Hypothalamus (tissue), 51 donors: ENCODE data around the gene SMAD4.
A peak's percentile ranks its signal among the peaks of the same experiment; 100 is the strongest.

Experiments used
- DNase-seq, 51 donors: peaks; one replicate each; lab custom pipeline; 2025; lab: John Stamatoyannopoulos, UW

The SMAD4 gene

DNA sequence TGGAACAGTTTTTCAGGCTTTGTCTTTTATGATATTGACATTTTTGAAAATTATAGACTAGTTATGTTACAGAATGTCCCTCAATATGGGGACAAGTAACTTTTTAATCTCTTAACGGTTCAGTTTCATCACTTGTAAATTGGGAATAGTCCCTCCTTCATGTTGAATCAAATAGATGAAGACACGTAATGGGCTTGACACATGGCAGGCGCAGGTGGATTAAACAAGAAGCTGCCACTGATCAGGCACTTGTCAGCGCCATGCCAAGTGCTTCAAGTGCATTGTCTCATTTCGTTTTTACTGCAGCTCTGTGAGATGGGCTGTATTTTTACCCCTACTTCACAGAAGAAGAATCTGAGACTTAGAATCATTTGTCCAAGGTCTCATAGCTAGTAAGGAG is 9.5 kb upstream of the SMAD4 start:
- no peak for DNase-seq

DNA sequence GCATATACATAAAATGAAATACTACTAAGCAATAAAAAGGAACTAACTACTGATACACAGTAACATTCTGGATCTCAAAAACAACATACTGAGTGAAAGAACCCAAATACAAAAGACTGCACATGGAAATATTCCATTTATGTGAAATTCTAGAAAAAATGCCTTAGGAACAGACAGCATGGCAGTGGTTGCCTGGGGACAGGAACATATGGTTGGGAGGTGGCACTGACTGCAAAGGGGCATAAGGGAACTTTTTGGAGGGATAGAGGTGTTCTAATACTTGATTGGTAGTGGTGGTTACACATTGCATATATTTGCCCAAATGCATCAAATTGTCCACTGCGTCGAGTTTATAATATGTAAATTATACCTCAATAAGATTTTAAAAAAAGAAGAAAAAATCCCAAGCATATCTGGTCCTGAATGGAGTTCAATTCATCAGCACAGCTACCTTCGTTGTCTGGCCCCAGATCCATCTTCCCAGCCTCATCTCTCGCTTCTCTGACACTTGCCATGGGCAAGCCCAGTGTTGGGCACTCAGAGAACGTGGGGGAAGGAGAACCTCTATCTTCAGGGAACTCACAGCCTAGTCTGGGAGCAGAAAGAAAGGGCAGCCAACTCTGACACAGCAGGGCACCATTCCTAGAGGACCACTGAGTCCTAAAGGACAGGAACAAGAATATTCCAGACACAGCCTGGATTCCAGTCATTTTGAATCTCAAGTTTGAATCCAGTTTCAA is 8.6 kb upstream of the SMAD4 start:
- no peak for DNase-seq

DNA sequence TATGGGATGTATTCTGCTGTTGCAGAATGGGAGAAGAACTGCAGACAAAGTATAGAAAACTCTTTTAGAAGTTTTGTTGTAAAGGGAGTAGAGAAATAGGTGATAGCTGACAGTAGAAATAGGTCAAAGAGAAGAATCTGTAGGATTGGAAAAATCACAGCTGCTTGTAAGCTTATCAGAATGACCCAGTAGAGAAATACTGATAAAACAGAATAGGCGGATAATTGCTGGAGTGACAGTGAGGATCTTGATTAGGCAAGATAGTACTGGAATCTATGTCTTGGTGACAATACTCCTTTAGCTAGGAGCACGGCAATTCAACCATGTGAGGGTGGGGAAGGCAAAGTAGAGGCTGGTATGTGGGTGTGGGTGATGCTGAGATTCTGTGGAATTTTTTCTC is 4.5 kb upstream of the SMAD4 start:
- DNase-seq = no peak

DNA sequence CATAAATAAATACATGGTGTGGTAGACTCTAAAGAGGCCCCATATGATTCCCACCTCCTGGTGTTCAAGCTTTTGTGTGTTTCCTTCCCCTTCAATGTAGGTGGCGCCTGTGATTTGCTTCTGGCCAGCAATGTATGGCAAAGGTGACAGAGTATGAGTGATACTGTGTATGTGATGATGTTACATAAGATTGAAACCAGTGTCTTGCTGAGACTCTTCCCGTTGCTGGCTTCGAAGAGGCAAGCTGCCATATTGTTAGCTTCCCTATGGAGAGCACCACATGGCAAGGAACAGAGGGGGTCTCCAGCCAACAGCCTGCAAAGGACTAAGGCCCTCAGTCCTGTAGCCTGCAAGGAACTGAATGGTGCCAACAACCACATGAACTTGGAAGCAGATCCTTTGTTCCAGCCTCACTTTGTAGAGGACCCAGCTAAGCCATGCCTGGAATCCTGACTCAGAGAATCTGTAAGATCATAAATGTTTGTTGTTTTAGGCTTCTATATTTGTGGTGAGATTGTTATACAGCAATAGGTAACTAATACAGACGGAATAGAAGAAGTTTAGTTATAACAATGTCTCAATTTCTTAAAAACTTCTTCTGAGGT is 1.7 kb upstream of the SMAD4 start:
- DNase-seq = no peak

DNA sequence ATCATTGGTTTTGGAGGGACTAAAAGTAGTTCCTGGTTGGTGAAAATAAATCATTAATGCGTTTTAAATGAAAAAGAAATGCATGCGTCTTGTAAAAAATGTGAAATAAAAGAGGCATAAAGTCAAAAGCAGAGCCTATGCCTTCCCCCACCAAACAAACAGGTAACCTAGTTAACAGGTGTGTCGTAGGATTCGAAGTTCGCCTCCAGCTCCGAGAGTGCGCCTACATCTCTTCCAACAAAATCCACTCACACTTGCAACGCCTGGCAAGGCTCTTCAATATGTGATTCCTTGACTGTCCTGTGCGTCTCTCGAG is 677 bp upstream of the SMAD4 start:
- peak in 1 of 51 donors; percentile 22 for DNase-seq

DNA sequence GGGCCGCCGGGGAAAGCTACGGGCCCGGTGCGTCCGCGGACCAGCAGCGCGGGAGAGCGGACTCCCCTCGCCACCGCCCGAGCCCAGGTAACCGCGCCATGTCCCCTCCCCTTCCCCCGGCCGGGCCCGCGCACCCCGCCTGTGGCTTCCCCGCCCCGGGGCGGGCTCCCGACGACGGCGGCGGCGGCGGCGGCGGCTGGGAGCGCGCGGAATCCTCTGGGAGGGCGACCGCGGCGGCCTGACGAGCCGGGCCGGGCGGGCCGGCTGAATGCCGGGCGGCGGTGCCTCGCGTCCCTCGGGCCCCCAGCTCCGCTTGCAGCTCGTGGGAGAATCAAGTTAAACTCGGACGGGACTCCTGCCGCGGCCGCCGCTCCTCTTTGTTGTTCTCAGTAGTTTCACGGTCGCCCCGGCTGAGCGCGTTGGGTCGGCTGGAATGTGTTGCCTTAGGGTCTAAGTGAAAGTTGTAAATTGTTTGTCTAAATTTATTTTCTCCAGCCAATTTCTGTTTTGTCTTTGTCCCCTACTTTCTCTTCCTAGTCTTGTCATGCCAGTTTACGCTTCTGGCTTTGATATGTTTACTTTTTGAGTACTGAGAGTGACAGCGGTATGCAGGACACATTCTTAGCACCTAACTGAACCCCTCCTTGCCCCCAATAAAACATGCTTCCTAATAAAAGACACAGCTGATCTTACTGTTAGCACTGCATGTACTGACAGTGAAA is 685 bp downstream of the SMAD4 start:
- DNase-seq = peak in 47 of 51 donors; percentile 15 to 88 (median 65)

DNA sequence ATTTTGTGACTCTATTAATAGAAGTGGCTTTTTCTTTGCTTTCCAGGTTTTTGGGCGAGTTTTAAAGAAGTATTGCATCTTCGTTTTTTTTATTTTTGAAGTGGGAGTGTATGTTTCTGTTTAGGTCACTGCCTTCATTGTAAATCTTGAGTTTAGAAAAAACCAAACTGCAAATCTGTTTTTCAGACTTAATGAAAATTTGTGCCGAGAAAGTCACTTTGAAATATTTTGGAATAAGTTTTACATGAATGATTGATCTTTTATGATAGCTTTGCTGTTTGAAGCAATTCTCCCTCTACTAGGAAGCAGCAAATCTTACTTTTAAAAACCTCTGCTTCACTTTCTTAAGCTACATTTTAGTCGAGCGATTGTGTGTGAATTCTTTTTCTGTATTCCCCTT is 2.2 kb downstream of the SMAD4 start:
- DNase-seq = no peak

DNA sequence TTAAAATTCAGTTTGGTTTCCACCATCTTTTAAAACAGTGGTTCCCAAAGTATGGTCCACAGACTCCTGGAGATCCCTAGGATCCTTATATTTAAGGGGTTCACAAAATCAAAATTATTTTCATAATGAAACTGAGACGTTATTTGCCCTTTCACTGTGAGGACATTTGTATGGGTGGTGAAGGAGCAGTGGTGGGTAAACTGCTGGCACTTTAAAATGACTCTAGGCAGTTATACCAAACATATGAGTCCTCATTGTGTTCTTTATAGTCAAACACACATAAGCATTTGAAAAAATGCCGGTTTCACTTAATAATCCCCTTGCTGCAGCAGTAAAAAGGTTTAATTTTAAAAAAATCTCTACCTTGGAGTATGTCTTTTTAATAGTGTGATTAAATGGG is 7.2 kb downstream of the SMAD4 start:
- DNase-seq = no peak

DNA sequence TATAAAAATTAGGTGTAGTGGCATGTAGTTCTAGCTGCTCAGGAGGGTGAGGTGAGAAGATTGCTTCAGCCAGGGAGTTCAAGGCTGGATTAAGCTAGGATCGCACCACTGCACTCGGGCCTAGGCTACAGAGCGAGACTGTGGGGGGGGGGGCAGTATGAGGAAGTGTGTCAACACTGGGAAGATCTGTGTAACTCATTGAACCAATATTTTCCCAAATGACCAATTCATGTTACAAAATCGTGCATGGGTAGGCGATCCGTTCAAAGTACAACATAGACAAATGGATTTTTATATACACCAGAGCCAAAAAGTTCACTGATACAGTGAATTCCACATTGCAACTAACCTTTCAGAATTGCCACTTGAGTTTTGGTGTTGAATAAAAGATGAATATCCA is 8.1 kb downstream of the SMAD4 start:
- no peak for DNase-seq

DNA sequence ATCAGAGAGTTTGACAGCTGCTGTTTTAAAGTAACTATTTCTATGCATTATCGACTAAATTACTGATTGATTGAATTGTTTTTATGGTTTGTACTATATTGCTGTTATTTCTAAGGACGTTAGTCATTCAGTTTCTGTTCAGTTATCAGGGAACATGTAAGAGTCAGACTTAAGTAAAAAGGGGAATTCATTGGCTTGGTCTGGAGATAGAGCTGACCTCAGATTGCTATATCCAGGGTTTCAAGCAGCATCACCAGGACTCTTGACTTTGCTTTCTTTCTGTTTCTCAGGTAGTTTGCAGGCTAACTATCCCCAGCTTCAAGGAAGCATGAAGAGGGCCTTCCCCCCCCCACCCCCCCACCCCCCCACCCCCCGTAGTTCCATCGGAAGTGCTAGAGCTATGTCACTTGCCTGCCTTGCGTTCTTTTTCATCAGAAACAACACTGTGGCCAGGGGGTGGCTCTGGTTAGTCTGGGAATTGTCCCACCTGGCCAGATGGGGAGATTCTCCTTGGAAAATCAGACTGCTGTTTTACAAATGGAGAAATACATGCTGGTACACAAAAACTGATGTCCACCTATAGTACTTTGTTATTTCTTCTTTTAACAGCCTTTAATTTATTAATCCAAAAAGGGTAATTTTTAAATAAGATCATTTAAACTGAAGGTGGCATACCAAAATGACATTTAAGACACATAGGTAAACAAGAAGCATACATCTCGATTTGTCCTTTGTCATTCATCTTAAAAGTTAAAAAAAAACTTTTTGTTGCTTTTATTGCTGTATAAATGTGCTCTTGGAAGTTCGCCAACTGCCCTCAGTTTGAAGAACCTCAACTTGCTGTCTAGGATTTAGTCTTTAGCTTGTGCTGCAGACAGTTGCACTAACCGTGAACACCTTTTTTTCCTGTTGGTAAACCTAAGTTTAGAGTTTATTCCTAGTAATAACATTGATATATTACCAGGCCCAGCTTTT is 9.4 kb downstream of the SMAD4 start:
- DNase-seq = no peak

DNA sequence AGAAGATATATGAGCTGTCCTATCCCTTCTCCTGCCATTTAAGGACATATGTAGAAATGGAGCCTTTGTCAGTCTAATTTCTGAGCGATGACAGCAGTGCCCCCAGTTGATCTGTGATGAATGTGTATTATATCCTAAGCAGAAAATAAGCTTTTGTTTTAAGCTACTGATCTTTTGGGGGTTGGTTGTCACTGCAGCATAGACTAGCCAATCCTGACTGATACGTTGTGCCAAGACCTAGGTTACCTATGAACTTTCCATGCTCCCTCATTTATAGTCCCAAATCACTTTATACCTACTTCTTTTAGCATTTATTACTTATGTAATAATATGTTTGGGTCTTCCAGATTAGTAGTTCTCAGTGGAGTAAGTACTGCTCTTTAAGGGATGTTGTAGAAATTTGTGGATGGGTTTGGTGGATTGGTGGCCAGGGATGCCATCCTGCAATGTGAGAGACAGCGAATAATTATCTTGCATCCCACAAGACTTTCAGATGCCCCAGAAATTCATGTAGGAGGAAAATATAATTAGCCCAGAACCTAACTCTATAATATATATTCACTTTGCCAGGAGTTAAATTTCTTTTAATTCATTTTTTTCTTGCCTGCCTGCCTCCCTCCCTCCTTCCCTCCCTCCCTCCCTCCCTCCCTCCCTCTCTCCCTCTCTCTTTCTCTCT is 11.8 kb downstream of the SMAD4 start:
- DNase-seq = no peak

DNA sequence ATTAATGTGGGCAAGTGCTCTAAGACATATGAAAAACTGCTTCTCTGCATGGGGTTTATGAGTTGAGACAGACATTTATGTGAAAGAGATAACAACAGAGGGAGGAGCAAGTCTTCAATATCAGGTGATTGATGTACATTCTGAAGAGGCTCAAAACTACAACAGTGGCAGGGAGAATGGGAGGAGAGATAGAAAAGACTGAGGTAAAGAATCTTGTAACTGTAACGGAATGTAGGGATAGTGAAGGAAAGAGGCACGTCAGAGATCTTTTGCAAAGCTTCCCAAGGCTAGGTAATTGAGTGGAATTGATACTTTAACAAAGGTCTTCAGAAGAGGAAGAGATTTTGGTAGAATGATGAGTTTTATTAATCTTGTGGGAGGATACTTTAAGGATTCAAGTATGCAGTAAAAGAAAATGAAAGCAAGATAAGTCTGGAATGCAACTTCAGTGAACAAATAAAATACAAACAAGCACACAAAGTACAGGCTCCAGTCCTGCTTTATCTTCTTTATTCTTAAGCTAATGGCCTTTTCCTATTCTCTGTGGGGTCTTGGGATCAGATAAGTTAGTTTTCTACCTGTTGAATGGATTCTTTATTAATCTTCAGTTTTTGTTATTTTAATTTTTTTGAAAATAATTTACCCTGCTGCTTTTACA is 15.0 kb downstream of the SMAD4 start:
- DNase-seq = no peak

DNA sequence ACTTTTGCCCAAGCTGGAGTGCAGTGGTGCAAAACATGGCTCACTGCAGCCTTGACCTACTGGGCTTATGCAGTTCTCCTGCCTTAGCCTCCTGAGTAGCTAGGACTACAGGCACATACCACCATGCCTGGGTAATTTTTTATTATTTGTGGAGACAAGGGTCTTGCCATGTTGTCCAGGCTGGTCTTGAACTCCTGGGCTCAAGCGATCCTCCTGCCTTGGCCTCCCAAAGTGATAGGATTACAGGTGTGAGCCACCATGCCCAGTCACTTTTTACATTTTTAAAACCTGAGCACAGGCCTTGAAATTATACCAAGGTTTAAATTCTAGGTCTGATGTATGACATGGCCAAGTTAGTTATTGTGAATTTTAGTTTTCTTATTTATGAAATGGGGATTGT is 18.2 kb downstream of the SMAD4 start:
- DNase-seq = no peak

DNA sequence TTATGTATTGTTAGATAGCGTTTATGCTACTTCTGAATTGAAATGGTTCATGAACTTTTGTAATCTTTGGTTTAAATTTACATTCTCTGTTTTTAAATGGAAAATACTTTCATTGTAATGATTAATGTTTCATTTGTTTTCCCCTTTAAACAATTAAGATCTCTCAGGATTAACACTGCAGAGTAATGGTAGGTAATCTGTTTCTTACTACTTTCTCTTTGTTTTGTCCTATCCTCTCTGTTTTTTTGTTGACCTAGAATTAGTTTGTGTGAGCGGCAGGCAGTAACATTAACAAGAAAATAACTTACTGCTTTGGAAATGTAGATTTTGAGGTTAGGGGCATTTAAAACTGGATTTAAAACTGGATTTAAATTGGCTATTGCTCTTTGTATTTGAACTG is 19.1 kb downstream of the SMAD4 start:
- DNase-seq = no peak

DNA sequence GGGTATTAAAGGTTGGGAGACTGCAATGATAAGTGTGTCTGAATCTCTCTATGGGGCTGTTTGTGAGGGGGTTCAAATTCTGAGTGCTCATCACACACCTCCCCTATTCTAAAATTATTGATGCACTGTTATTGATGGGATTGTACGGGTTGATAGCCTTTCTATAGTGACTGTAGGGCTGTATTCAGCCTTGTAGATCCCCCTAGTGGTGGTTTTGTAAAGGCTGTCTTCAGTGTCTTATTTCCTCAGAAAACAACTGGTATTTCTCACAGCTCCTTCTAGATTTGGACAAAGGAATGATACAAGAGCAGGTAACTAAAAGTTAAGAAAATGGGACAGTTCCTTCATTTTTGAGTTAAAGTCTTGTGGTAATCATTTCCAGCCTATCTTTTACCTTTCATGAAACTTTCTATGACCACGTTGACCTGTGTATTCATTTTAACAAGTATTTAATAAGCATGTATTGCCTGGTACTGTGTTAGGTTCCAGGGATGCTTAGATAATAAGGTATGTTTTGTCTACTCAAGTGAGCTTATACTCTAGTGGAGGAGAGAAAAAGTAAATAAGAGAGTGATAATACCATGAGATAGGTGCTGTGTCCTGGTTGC is 21.2 kb downstream of the SMAD4 start:
- peak in 2 of 51 donors; percentile 8 to 35 for DNase-seq

DNA sequence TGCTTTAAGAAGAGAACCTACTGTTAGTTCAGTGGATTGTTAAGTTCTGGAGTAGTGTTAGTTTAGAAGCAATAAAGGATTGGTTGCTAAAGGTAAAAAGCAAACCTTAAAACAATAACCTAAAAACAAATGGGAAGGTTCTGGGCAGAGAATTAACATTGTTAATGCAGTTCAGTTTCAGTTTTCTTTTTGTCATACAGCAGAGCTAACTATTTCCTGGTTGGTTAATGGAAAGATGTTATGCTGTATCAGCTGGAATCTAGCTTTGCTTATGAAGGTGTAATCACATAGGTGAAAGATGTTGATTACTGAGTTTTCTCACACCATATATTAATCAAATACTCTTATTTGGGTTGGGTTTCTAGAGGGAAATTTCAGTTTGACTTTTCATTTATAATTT is 23.8 kb downstream of the SMAD4 start:
- no peak for DNase-seq

DNA sequence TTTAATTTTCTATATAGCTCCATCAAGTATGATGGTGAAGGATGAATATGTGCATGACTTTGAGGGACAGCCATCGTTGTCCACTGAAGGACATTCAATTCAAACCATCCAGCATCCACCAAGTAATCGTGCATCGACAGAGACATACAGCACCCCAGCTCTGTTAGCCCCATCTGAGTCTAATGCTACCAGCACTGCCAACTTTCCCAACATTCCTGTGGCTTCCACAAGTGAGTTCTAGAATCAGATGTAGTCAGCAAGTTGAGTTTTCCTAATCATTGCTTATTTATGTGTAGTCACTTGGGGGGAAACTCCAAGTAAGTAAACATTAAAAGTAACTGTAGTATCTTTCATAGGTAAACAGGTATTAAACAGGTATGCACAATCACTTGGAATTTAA is 24.8 kb downstream of the SMAD4 start:
- no peak for DNase-seq

DNA sequence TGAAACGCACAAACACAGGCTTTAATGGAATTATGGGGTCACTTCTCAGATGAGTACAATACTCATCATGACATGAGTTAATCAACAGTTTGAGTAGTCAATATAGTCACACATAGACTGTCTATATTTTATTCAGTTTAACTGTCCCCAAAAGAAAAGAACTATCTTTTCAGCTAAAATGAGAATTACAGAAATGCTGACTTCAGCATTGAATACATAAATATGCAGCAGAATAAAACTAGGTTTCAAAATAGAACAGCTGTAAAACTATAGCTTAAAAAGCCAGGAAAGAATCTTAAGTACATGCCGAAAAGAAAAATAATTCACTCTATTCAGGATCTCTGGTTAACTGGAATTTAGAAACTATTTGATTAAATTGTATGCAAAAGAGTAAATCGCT is 30.0 kb downstream of the SMAD4 start:
- DNase-seq = no peak

DNA sequence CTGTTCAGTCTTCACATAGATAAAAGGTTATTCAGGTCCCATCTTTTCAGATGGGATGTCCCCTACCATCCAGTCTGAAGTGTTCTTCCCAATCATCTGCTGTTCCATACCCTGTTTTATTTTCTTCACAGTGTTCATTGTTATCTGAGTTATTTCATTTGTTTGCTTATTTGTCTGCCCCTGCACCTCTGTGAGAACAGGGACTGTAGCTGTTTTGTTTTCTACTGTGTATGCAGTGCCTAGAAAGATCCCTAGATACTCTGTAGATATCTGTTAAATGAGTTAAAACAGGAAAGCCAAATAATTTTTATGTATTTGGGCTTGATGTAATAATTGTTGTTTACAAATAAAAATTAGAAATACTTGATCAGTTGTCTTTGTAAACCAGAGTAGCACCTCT is 34.2 kb downstream of the SMAD4 start:
- no peak for DNase-seq

DNA sequence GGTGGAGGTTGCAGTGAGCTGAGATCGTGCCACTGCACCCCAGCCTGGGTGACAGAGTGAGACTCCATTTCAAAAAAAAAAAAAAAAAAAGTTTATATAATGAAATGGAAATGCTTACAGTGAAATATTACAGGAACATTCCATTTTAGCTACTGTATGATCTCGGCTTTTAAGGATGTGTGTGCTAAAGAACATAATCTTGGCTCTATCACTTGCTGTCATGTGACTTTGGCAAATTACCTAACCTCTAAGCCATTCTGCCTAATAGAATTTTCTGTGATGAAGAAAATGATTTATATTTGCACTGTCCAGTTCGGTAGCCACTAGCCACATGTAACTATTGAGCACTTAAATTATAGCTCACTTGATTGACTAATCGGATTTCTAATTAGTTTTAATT is 36.3 kb downstream of the SMAD4 start:
- no peak for DNase-seq
